Gastrocnemius medialis (tissue), 4 donors: Measurements from ENCODE around the gene NR0B1. TPM values are rescaled to one million over a fixed set of nuclear protein-coding genes. Genes with fewer than 3 reads are reported as not detected.

Experiments
- ATAC-seq, 2 donors: fragments of 150-250 bp; one replicate each; pipeline ENCODE4 v1.9.1; 2016
- DNase-seq, 2 donors: peaks; one replicate each; pipeline ENCODE4 v3.0.0-alpha.2; 2019
- H3K27ac ChIP-seq, 4 donors: fragments of 200-600 bp; sonication (generic); 1 replicate in 1 of 4; 2 replicates in 3 of 4; pipeline ENCODE4 v1.5.1; 2016 to 2018; ENCODE audit warnings: mild to moderate bottlenecking in 2 of 4, moderate library complexity in 1 of 4
- H3K27me3 ChIP-seq, 3 donors: fragments of 200-600 bp; sonication (generic) in 2 of 3; 1 replicate in 1 of 3; 2 replicates in 2 of 3; pipeline versions ENCODE4 v1.5.1 to v1.6.0; 2016 to 2019; ENCODE audit warnings: mild to moderate bottlenecking in 1 of 3, moderate library complexity in 1 of 3
- H3K36me3 ChIP-seq, 2 donors: fragments of 200-600 bp; sonication (generic) in 1 of 2; one replicate each; pipeline ENCODE4 v1.5.1; 2017 to 2018
- H3K4me1 ChIP-seq, 2 donors: fragments of 200-600 bp; sonication (generic) in 1 of 2; one replicate each; pipeline ENCODE4 v1.5.1; 2016 to 2017; ENCODE audit warnings: mild to moderate bottlenecking in 2 of 2
- H3K4me3 ChIP-seq, 4 donors: fragments of 200-600 bp; sonication (generic) in 3 of 4; 1 replicate in 1 of 4; 2 replicates in 3 of 4; pipeline ENCODE4 v1.5.1; 2016 to 2019; ENCODE audit warnings: mild to moderate bottlenecking in 2 of 4
- H3K9me3 ChIP-seq, 3 donors: fragments of 200-600 bp; sonication (generic) in 2 of 3; 1 replicate in 1 of 3; 2 replicates in 2 of 3; pipeline ENCODE4 v1.5.1; 2016 to 2019
- CTCF ChIP-seq, 5 experiments: fragments of 450-650 bp in 3 of 5; fragments of 200-600 bp in 2 of 5; sonication (generic) in 2 of 5; IDR thresholded peaks in 4 of 5; conservative IDR thresholded peaks in 1 of 5; 1 replicate in 4 of 5; 2 replicates in 1 of 5; pipeline ENCODE4 v1.5.1; 2016 to 2019; ENCODE audit warnings: antibody characterized with exemption in 5 of 5, mild to moderate bottlenecking in 3 of 5, moderate library complexity in 3 of 5
- POLR2A ChIP-seq, 2 donors: fragments of 450-650 bp; IDR thresholded peaks; one replicate each; pipeline ENCODE4 v1.6.1; 2017; ENCODE audit warnings: antibody characterized with exemption in 2 of 2, mild to moderate bottlenecking in 2 of 2, moderate library complexity in 2 of 2
- in situ Hi-C, 4 donors: fragments of 200-750 bp; cut with MboI; loops; one replicate each; pipeline versions ENCODE4 v1.15.0 to v1.8.0; 2017; ENCODE audit warnings: low sequenced_read_pairs in 4 of 4
- intact Hi-C: fragments of 100-400 bp; cut with DNase I; formaldehyde crosslinking; loops from one replicate; pipeline ENCODE4 v1.15.1; 2023; ENCODE audit warnings: low total_unique reads
- total RNA-seq, 4 donors: library from RNA; depleted of rRNA; stranded (reverse); fragments of >200 nt; gene quantifications; one replicate each; pipeline versions ENCODE4 v1.1.0 to v1.2.3, GENCODE V29; 2016

Gene NR0B1
- not detected for total RNA-seq

- no peaks in the 10 kb centered on the region for H3K36me3 ChIP-seq
- ATAC-seq (no peak), DNase-seq (no peak)
- no peak within 1 kb of the TSS for H3K27ac ChIP-seq
- TF ChIP-seq POLR2A (IDR thresholded peaks at IDR 0.05), result no peak
- TF ChIP-seq CTCF (IDR thresholded peaks at IDR 0.05 in 4 of 5, conservative IDR thresholded peaks at IDR 0.05 in 1 of 5), result no peak
- in situ Hi-C loops, result no loop called here
- H3K27me3 ChIP-seq, result peaks cover 0 to 19% (median 16%) of the 10 kb centered on the region in 3 donors
- intact Hi-C loops, result no loop called here
- H3K9me3 ChIP-seq, result no peaks in the 10 kb centered on the region
- peak within 1 kb of the TSS in 1 of 4 donors; percentile 10 for H3K4me3 ChIP-seq
- no peaks in the 10 kb centered on the region for H3K4me1 ChIP-seq
Measured at GRCh38 chrX:30309139-30309571, at the start of gene NR0B1. TSS of gene NR0B1 (minus strand) at chrX:30309390. CDS start at chrX:30309363, 27 bp downstream.

GRCh38 chrX:30349946-30350345 is 40.8 kb upstream of the NR0B1 start:
- intact Hi-C loops (no loop called here), in situ Hi-C loops (no loop called here)
- ATAC-seq (no peak), DNase-seq (no peak)
- no peaks in the 10 kb centered on the region for H3K36me3 ChIP-seq
- H3K4me3 ChIP-seq, result no peak overlapping the region
- H3K4me1 ChIP-seq, result no peaks in the 10 kb centered on the region
- TF ChIP-seq CTCF (IDR thresholded peaks at IDR 0.05 in 4 of 5, conservative IDR thresholded peaks at IDR 0.05 in 1 of 5) (no peak), POLR2A (IDR thresholded peaks at IDR 0.05) (no peak)
- H3K9me3 ChIP-seq, result peaks cover 0 to 22% (median 0%) of the 10 kb centered on the region in 3 donors
- H3K27me3 ChIP-seq, result no peaks in the 10 kb centered on the region
- H3K27ac ChIP-seq, result no peak overlapping the region

- no peaks in the 10 kb centered on the region for H3K36me3 ChIP-seq
- intact Hi-C loops, result no loop called here
- DNase-seq (no peak), ATAC-seq (no peak)
- H3K4me3 ChIP-seq, result no peak overlapping the region
- TF ChIP-seq POLR2A (IDR thresholded peaks at IDR 0.05) (no peak), CTCF (IDR thresholded peaks at IDR 0.05 in 4 of 5, conservative IDR thresholded peaks at IDR 0.05 in 1 of 5) (no peak)
- in situ Hi-C loops, result no loop called here
- no peak overlapping the region for H3K27ac ChIP-seq
- no peaks in the 10 kb centered on the region for H3K4me1 ChIP-seq
- H3K27me3 ChIP-seq, result no peaks in the 10 kb centered on the region
- no peaks in the 10 kb centered on the region for H3K9me3 ChIP-seq
Measured at GRCh38 chrX:30343206-30343605, 34.0 kb upstream of the NR0B1 start.

GRCh38 chrX:30340753-30341152 is 31.6 kb upstream of the NR0B1 start:
- H3K36me3 ChIP-seq, result no peaks in the 10 kb centered on the region
- no peaks in the 10 kb centered on the region for H3K27me3 ChIP-seq
- H3K4me3 ChIP-seq, result no peak overlapping the region
- no peak for TF ChIP-seq POLR2A (IDR thresholded peaks at IDR 0.05)
- H3K4me1 ChIP-seq, result no peaks in the 10 kb centered on the region
- H3K27ac ChIP-seq, result no peak overlapping the region
- in situ Hi-C loops, result no loop called here
- no peak for ATAC-seq
- no peaks in the 10 kb centered on the region for H3K9me3 ChIP-seq
- intact Hi-C loops, result no loop called here
- no peak for DNase-seq

- H3K9me3 ChIP-seq, result no peaks in the 10 kb centered on the region
- intact Hi-C loops (no loop called here), in situ Hi-C loops (no loop called here)
Measured at GRCh38 chrX:30327762-30328161, 18.6 kb upstream of the NR0B1 start.

More at GRCh38 chrX:30327762-30328161, 18.6 kb upstream of the NR0B1 start:
- Histone ChIP-seq H3K27ac (no peak overlapping the region), H3K27me3 (no peaks in the 10 kb centered on the region), H3K4me3 (no peak overlapping the region), H3K4me1 (no peaks in the 10 kb centered on the region), H3K36me3 (no peaks in the 10 kb centered on the region)
- DNase-seq (no peak), ATAC-seq (no peak)
- TF ChIP-seq CTCF (IDR thresholded peaks at IDR 0.05 in 4 of 5, conservative IDR thresholded peaks at IDR 0.05 in 1 of 5), result no peak
- no peak for TF ChIP-seq POLR2A (IDR thresholded peaks at IDR 0.05)
